Heart right ventricle (tissue), 16 donors: ENCODE data around the gene NPM3. TPM values are rescaled to one million over a fixed set of nuclear protein-coding genes. Genes with fewer than 3 reads are reported as not detected.

Experiments used
- ATAC-seq, 8 donors: fragments of 200-7000 bp; cut with Tn5 transposase; one replicate each; pipeline ENCODE4 v1.9.1; 2020; ENCODE audit warnings: mild to moderate bottlenecking in 8 of 8, moderate library complexity in 8 of 8, moderate number of reproducible peaks in 1 of 8
- DNase-seq, 2 donors: peaks; one replicate each; pipeline ENCODE4 v3.0.0-alpha.2; 2020
- H3K27ac ChIP-seq, 10 donors: fragments of 200-600 bp; sonication (generic) in 2 of 10; one replicate each; pipeline versions ENCODE4 v1.5.0 to v1.8.0; 2020 to 2022; ENCODE audit warnings: mild to moderate bottlenecking in 3 of 10
- H3K27me3 ChIP-seq, 7 donors: fragments of 200-600 bp; one replicate each; pipeline ENCODE4 v1.8.0; 2021 to 2022; ENCODE audit warnings: mild to moderate bottlenecking in 2 of 7
- H3K36me3 ChIP-seq, 9 donors: fragments of 200-600 bp; sonication (generic) in 1 of 9; one replicate each; pipeline versions ENCODE4 v1.5.0 to v1.8.0; 2020 to 2022; ENCODE audit warnings: mild to moderate bottlenecking in 2 of 9
- H3K4me1 ChIP-seq, 9 donors: fragments of 200-600 bp; sonication (generic) in 1 of 9; one replicate each; pipeline versions ENCODE4 v1.5.0 to v1.8.0; 2020 to 2022; ENCODE audit warnings: mild to moderate bottlenecking in 4 of 9
- H3K4me3 ChIP-seq, 10 donors: fragments of 200-600 bp; sonication (generic) in 2 of 10; one replicate each; pipeline versions ENCODE4 v1.5.0 to v1.8.0; 2020 to 2022; ENCODE audit warnings: mild to moderate bottlenecking in 7 of 10, moderate library complexity in 2 of 10
- H3K9me3 ChIP-seq, 11 donors: fragments of 200-600 bp in 10 of 11; sonication (generic) in 2 of 11; one replicate each; pipeline versions ENCODE4 v1.5.0 to v1.8.0; 2013 to 2022; ENCODE audit warnings: mild to moderate bottlenecking in 2 of 11, control low read depth in 1 of 11, moderate library complexity in 1 of 11
- WGBS, 2 donors: extraction: QIAGEN DNeasy Blood & Tissue Kit; methylation state at CpG; one replicate each; pipeline ENCODE4 v1.1.7; 2013; ENCODE audit warnings: inconsistent platforms in 1 of 2; 5-methylcytosine and 5-hydroxymethylcytosine counted together
- intact Hi-C, 10 donors: fragments of 100-400 bp; cut with DNase I; formaldehyde crosslinking; loops; one replicate each; pipeline versions ENCODE4 v1.11.1 to v1.14.2; 2022
- polyA plus RNA-seq, 2 donors: library from polyadenylated mRNA; stranded (reverse); fragments of 200-250 nt; gene quantifications; one replicate each; pipeline ENCODE4 v1.2.3, GENCODE V29; 2013
- total RNA-seq, 10 donors: library from RNA; stranded (reverse); fragmentation: NEBNext Ultra II Directional in 3 of 10; extraction: Animal tissue kit (Norgen Biotek cat#: 25700) in 3 of 10; gene quantifications; one replicate each; pipeline versions ENCODE4 v1.2.1 to v1.2.4, GENCODE V29; 2021 to 2023
- TF ChIP-seq, protein P1 (sequence below), 9 donors: fragments of 200-600 bp; sonication (generic) in 2 of 9; IDR thresholded peaks; one replicate each; pipeline versions ENCODE4 v1.5.0 to v1.8.0; 2021 to 2022; ENCODE audit warnings: antibody characterized with exemption in 9 of 9, mild to moderate bottlenecking in 5 of 9, moderate library complexity in 1 of 9
- donor health status: Arrhythmogenic right ventricular cardiomyopathy.
- donor health status: ischemic (EF 13 %, LVEDD 7.1; RV severe dilation, severe dysfunction).
- donor health status: healthy with polysubstance abuse.
- donor health status: DM: no; HTN: yes; CAD: no.
- donor health status: DM: no; HTN: no; CAD: no.
- donor health status: ischemic (EF 25% LVEDD 6.9; RV normal size, moderate dysfunction).
- donor health status: ischemic (EF 25% LVEDD 5.7; RV mildly dilated, moderate dysfunction).
- donor health status: healthy.
- donor health status: DM: yes; HTN: yes; CAD: no.
- donor health status: Ischemic cardiomyopathy.
- donor health status: ischemic (EF 35%, LVEDD 5.7; RV mildly dilated, moderate dysfunction).
- donor health status: nonischemic (EF 11% LVEDD 7.7; RV severe dilation, severe dysfunction).
- donor health status: DM: yes; HTN: yes; CAD: no.
- donor health status: PGD.
- donor health status: ischemic (EF 29% LVEDD 5.4; RV normal size, mild dysfunction).
- donor health status: nonischemic (EF 23%, LVEDD 6.1; RV moderate dilation, normal function).

Gene NPM3
- total and polyA plus RNA-seq, 12 donors, result 4.9 to 23.3 (median 7.0) TPM

DNA sequence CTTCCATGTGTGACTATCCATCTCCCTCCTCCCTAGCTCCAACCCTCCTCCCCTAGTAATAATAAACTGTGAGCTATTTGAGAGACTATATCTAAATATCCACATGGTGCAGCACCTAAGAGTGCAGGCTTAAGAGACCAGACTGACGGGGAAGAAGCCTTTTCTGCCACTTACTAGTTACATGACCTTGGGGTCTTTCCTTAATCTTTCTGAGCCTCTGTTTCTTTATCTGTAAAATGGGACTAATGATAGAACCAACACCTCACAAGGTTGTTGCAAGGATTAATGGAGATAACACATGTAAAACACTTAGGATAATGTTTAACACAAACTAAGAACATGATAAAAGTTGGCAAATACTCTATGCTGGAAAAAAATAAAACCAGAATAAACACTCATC lies 51.1 kb downstream of the NPM3 start:
- no peaks in the 10 kb centered on the region for H3K9me3 ChIP-seq
- no peak overlapping the region for H3K27ac ChIP-seq
- no peak overlapping the region for H3K4me3 ChIP-seq
- ATAC-seq (no peak), DNase-seq (no peak)
- intact Hi-C loops, result no loop called here
- TF ChIP-seq, protein P1, sequence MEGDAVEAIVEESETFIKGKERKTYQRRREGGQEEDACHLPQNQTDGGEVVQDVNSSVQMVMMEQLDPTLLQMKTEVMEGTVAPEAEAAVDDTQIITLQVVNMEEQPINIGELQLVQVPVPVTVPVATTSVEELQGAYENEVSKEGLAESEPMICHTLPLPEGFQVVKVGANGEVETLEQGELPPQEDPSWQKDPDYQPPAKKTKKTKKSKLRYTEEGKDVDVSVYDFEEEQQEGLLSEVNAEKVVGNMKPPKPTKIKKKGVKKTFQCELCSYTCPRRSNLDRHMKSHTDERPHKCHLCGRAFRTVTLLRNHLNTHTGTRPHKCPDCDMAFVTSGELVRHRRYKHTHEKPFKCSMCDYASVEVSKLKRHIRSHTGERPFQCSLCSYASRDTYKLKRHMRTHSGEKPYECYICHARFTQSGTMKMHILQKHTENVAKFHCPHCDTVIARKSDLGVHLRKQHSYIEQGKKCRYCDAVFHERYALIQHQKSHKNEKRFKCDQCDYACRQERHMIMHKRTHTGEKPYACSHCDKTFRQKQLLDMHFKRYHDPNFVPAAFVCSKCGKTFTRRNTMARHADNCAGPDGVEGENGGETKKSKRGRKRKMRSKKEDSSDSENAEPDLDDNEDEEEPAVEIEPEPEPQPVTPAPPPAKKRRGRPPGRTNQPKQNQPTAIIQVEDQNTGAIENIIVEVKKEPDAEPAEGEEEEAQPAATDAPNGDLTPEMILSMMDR (IDR thresholded peaks at IDR 0.05), result no peak
- H3K36me3 ChIP-seq, result no peaks in the 10 kb centered on the region
- no peaks in the 10 kb centered on the region for H3K4me1 ChIP-seq
- 62 to 72% methylated on average over 1 of the region's 1 CpG for WGBS, 2 donors
- peaks cover 0 to 28% (median 22%) of the 10 kb centered on the region in 7 donors for H3K27me3 ChIP-seq

Other genes with a start within 250 kb of the NPM3 start
- 10 to 100 TPM; 13.8 to 23.0 (median 17.1) TPM for gene POLL, start 195.2 kb downstream of the NPM3 start, total RNA-seq
- gene POLL, start 195.2 kb downstream of the NPM3 start, polyA plus RNA-seq, result 10 to 100 TPM; 13.1 to 27.9 TPM
- 10 to 100 TPM; 12.9 to 32.0 (median 24.6) TPM for gene DPCD, start 195.1 kb downstream of the NPM3 start, total RNA-seq
- 10 to 100 TPM; 25.1 to 46.8 TPM for gene DPCD, start 195.1 kb downstream of the NPM3 start, polyA plus RNA-seq
- 100 to 1,000 TPM in 4 of 10 donors, 10 to 100 TPM in 6; 78.1 to 118 (median 96.8) TPM for gene FBXW4, start 88.3 kb downstream of the NPM3 start, total RNA-seq
- 10 to 100 TPM; 31.8 to 63.2 TPM for gene FBXW4, start 88.3 kb downstream of the NPM3 start, polyA plus RNA-seq
- gene FGF8, start 7.3 kb downstream of the NPM3 start, total RNA-seq, result under 1 TPM in 1 of 10 donors, not detected in 9; 0.20 TPM
- not detected for gene FGF8, start 7.3 kb downstream of the NPM3 start, polyA plus RNA-seq
- gene OGA, start 35.0 kb upstream of the NPM3 start, total RNA-seq, result 100 to 1,000 TPM in 7 of 10 donors, 10 to 100 TPM in 3; 65.6 to 146 (median 119) TPM
- 10 to 100 TPM; 28.7 to 74.3 TPM for gene OGA, start 35.0 kb upstream of the NPM3 start, polyA plus RNA-seq
- 100 to 1,000 TPM in 7 of 10 donors, 10 to 100 TPM in 3; 15.5 to 707 (median 190) TPM for gene KCNIP2, start 60.4 kb upstream of the NPM3 start, total RNA-seq
- gene KCNIP2, start 60.4 kb upstream of the NPM3 start, polyA plus RNA-seq, result 100 to 1,000 TPM; 264 to 452 TPM